ENCODE data around the gene PDX1.

GRCh38 chr13:27896726-27897125 is 23.1 kb upstream of the PDX1 start:
- TF ChIP-seq EGR1 (IDR thresholded peaks at IDR 0.05; ENCODE audit: low read depth): no peak
- no peak for TF ChIP-seq ZFX (IDR thresholded peaks at IDR 0.05)
- no peak for TF ChIP-seq EZH2phosphoT487 (IDR thresholded peaks at IDR 0.05; ENCODE audit: borderline replicate concordance)
- TF ChIP-seq MAX (IDR thresholded peaks at IDR 0.05): no peak
- no peak for TF ChIP-seq POLR2A (IDR thresholded peaks at IDR 0.05; ENCODE audit: borderline replicate concordance, extremely low read depth, insufficient read depth, insufficient read length)
- no peak for TF ChIP-seq CTCF (IDR thresholded peaks at IDR 0.05 in 2 of 3, conservative IDR thresholded peaks at IDR 0.05 in 1 of 3; ENCODE audit: borderline replicate concordance in 1 of 3, insufficient read depth in 1 of 3, low read depth in 2 of 3, low read length in 2 of 3)
- TF ChIP-seq POLR2AphosphoS5 (IDR thresholded peaks at IDR 0.05; ENCODE audit: low read depth, low read length): no peak
- TF ChIP-seq RAD21 (IDR thresholded peaks at IDR 0.05; ENCODE audit: low read depth): no peak
- no peak for TF ChIP-seq ZBTB33 (IDR thresholded peaks at IDR 0.05; ENCODE audit: extremely low read depth, insufficient replicate concordance, low read length)
- TF ChIP-seq YY1 (IDR thresholded peaks at IDR 0.05; ENCODE audit: extremely low read depth, insufficient replicate concordance, low read depth, low read length): no peak
- no peak for TF ChIP-seq JUND (IDR thresholded peaks at IDR 0.05)
- TF ChIP-seq FOSL1 (IDR thresholded peaks at IDR 0.05; ENCODE audit: low read depth): no peak
- no peak for TF ChIP-seq REST (IDR thresholded peaks at IDR 0.05; ENCODE audit: low read depth)

Data from HCT116 (cell line).